ENCODE data around the gene RAPGEF4. TPM values are rescaled to one million over a fixed set of nuclear protein-coding genes. Genes with fewer than 3 reads are reported as not detected.

Gene RAPGEF4
- total RNA-seq (22.9 TPM), polyA plus RNA-seq (4.3 TPM)

DNA sequence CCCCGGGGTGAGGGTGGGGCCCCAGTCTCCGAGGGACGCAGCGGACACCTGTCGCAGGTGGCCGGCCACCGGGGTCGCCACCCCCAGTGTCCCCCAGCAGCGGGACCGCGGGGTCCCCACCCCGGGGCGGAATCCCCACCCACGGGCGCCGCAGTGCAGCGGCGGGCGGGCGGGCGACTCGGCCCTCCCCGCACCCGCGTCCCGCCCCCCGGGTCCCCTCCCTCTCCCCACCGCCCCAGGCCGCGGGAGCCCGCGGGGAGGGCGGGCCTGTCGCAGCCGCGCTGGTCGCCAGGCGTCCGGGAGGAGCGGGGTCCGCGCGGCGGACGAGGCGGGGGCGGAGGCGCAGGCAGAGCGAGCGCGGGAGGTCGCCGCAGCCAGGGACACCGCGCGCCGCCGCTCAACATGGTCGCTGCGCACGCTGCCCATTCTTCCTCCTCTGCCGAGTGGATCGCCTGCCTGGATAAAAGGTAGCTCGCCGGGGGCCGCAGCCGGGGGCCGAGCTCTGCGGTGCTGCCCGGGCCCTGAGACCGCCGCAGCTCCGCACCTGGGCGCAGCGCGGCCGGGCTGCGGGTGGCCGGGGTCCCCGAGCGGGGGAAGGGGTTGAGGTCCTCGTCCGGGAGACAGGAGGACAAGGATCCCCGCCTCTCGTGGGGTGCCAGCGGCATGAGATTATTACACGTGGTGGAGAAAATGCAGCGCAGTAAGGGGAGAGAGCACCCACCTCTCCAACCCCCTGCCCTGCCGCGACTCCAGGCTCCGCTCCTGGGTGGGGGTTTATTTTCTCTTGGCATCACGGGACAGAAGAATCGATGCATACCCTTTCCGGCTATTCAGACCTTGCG lies at the start of gene RAPGEF4:
Gene RAPGEF4 (plus strand): TSS at position 264 of the 842 bp plus-strand sequence. CDS start 139 bp downstream, at position 403.
- H3K4me3 ChIP-seq (ENCODE audit: low read depth, low read length), result peak within 1 kb of the TSS; percentile 61
- 2% methylated on average over 94 of the region's 95 CpGs for WGBS
- H3K4me1 ChIP-seq (ENCODE audit: insufficient read depth), result peaks cover 4% of the 10 kb centered on the region
- no peaks in the 10 kb centered on the region for H3K36me3 ChIP-seq (ENCODE audit: insufficient read depth)
- no peak for DNase-seq (ENCODE audit: extremely low spot score)
- H3K27ac ChIP-seq (ENCODE audit: low read depth), result no peak within 1 kb of the TSS

DNA sequence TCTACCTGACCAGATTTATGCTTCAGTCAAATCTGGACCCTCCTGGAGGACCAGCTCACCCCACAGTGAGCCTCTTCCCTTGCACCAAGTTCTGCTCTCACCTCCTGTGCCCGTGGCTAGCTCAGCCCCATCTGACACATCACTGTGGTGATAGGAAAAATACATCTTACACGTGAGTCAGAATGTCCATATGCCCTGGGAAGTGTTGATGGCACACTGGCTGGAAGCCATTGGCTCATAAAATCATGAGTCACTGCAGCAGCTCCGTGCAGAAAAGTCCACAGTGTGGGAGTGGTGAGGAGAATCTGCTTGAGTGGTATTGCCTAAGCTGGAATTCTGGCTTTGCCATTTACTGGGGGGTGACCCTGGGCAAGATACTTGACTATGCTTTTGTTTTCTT lies 42.6 kb upstream of the RAPGEF4 start:
- Histone ChIP-seq H3K4me3 (ENCODE audit: low read depth, low read length) (no peak overlapping the region), H3K4me1 (ENCODE audit: insufficient read depth) (no peaks in the 10 kb centered on the region), H3K27ac (ENCODE audit: low read depth) (no peak overlapping the region), H3K36me3 (ENCODE audit: insufficient read depth) (no peaks in the 10 kb centered on the region)
- DNase-seq (ENCODE audit: extremely low spot score), result peak; percentile 18
- 5% methylated on average over 3 of the region's 3 CpGs for WGBS

DNA sequence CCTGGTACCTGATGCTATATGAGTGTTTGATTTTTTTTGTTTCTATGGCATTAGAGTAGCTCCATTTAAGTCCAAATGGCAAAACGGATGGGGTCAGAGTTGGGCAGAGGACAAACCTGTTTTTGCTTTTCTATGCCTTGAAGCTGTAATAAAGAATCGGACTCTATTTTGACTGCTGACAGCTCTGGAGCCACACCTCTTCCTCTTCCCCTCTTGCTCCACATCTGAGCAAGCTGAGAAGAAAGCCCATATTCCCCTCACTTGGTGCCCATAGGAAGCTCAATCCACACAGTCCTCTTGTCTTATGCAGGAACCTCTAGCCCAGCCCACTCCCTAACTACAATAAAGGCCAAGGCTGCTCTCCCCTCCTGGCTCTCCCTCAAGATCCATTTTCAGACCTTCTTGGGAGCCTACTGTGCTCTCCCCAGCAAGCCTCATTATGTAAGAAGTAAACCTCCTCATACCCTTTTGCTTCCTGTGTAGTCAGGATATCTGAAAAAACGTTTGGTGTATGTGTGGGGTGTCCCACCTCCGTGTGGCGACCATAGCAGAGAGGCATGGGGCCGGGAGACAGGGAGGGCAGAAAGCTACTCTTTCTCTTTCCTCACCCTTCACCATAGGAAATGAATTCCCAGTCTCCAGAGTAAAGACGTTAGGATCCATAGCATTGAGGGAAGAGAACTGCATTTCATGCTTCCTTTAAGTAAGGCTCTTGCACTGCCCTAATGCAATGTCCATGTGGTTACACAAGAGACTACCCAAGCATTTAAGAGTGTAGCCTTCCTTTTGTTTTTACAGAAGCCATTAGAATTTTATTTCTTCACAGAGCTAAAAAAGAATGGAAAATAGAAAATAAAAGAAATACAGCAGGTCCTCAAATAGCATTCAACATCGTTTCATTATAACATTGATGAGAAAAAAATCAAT lies 41.9 kb upstream of the RAPGEF4 start:
- 70% methylated on average over 8 of the region's 8 CpGs for WGBS

DNA sequence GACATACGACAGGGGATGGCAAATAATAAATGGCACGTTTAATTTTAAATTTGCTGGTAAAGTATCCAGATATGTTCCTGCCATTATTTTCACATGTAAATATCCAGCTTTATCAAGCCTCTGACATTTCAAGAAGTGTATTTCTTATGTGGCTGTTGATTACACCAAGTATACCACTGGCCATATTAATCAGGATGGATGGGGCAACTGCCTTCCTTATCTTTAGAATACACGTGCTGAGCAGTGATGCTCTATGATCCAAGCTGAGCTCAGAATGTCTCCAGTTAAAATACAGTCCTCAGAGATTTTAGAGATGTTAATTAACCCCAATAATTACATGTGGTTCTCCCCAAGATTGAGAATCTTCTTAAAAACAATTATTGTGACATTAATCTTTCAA lies 38.3 kb upstream of the RAPGEF4 start:
- no peak overlapping the region for H3K27ac ChIP-seq (ENCODE audit: low read depth)
- H3K4me3 ChIP-seq (ENCODE audit: low read depth, low read length), result no peak overlapping the region
- 81% methylated on average over 3 of the region's 3 CpGs for WGBS
- H3K4me1 ChIP-seq (ENCODE audit: insufficient read depth), result no peaks in the 10 kb centered on the region
- no peaks in the 10 kb centered on the region for H3K36me3 ChIP-seq (ENCODE audit: insufficient read depth)
- DNase-seq (ENCODE audit: extremely low spot score), result no peak

More for the DNA sequence above, 41.9 kb upstream of the RAPGEF4 start:
- no peak for DNase-seq (ENCODE audit: extremely low spot score)
- no peak overlapping the region for H3K4me3 ChIP-seq (ENCODE audit: low read depth, low read length)
- no peaks in the 10 kb centered on the region for H3K4me1 ChIP-seq (ENCODE audit: insufficient read depth)
- no peaks in the 10 kb centered on the region for H3K36me3 ChIP-seq (ENCODE audit: insufficient read depth)
- H3K27ac ChIP-seq (ENCODE audit: low read depth), result no peak overlapping the region

DNA sequence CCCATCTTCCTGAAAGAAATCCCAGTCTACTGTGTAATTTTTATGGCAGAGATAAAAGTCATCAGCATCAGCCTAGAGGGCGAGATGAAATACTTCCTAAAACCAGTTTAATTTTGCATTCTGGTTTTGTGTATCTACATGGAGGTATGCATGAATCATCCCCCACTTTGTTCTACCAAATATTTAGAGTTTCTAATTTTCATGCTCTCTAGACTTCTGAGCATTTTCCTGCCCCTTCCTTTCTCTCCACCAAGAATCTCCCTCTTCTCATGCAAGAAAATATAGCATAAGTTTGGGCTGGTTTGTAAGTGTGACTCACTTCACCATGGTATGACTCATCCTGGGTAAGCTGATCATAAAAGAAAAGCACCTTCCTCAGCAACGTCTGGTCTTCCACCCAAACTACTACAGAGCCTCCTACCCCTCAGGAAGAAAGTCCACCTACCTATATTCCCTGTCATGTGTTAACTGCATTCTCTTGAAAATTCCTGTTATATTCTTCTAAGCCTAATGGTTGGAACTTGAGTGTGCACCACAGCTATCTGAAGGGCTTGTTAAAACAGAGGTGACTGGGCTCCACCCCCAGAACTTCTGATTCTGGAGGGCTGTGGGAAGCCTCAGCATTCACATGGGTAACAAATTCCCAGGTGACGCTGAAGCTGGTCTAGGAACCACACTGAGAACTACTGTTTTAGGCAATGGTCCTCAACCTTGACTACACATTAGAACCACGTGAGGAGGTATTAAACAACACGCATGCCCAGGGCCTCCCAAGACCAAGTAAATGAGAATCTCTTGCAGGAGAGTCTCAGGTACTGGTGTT lies 37.4 kb upstream of the RAPGEF4 start:
- no peaks in the 10 kb centered on the region for H3K36me3 ChIP-seq (ENCODE audit: insufficient read depth)
- DNase-seq (ENCODE audit: extremely low spot score), result no peak
- no peaks in the 10 kb centered on the region for H3K4me1 ChIP-seq (ENCODE audit: insufficient read depth)
- no peak overlapping the region for H3K4me3 ChIP-seq (ENCODE audit: low read depth, low read length)
- no peak overlapping the region for H3K27ac ChIP-seq (ENCODE audit: low read depth)
- WGBS, result 69% methylated on average over 5 of the region's 5 CpGs

DNA sequence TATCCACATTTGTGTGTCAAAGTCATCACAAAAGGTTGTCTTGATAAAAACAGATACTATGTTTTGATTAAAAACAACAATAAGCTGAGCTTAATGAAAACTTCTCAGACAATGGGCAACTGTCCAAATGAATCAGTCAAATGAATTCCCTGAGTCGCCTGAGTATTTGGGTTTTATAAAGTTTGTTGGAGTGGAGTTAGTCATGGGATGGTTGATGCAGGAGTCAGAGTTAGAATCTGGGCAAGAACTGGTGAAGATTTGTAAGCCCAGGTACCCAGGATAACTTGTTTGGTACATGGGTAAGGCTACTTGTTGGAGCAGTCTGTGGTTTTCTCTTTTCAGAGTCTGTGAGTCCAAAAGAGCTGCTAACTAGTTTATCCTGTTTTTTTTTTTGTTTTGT lies 34.4 kb upstream of the RAPGEF4 start:
- 58% methylated on average over 1 of the region's 1 CpG for WGBS
- Histone ChIP-seq H3K4me3 (ENCODE audit: low read depth, low read length) (no peak overlapping the region), H3K4me1 (ENCODE audit: insufficient read depth) (no peaks in the 10 kb centered on the region), H3K27ac (ENCODE audit: low read depth) (no peak overlapping the region), H3K36me3 (ENCODE audit: insufficient read depth) (no peaks in the 10 kb centered on the region)
- DNase-seq (ENCODE audit: extremely low spot score), result no peak

DNA sequence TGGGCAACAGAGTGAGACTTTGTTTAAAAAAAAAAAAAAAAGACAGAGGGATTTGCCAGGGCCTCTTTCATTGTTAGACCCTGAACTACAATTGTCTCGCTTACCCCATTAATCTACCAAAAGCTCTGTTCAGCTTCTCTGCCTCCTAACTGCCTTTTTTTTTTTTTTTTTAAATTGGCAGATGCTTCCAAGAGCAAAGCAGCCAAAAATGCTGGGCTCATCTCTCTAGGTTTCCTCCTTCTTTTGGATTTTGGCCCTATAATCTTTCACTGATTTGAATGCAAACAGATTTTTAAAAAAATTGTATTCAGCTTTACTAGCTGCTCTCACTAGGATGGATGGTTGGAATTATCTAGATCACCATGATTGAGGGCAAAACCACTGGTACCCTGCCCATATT lies 33.2 kb upstream of the RAPGEF4 start:
- DNase-seq (ENCODE audit: extremely low spot score), result peak; percentile 20
- 53% methylated on average over 1 of the region's 1 CpG for WGBS
- no peak overlapping the region for H3K4me3 ChIP-seq (ENCODE audit: low read depth, low read length)
- no peak overlapping the region for H3K27ac ChIP-seq (ENCODE audit: low read depth)
- no peaks in the 10 kb centered on the region for H3K36me3 ChIP-seq (ENCODE audit: insufficient read depth)
- H3K4me1 ChIP-seq (ENCODE audit: insufficient read depth), result no peaks in the 10 kb centered on the region

DNA sequence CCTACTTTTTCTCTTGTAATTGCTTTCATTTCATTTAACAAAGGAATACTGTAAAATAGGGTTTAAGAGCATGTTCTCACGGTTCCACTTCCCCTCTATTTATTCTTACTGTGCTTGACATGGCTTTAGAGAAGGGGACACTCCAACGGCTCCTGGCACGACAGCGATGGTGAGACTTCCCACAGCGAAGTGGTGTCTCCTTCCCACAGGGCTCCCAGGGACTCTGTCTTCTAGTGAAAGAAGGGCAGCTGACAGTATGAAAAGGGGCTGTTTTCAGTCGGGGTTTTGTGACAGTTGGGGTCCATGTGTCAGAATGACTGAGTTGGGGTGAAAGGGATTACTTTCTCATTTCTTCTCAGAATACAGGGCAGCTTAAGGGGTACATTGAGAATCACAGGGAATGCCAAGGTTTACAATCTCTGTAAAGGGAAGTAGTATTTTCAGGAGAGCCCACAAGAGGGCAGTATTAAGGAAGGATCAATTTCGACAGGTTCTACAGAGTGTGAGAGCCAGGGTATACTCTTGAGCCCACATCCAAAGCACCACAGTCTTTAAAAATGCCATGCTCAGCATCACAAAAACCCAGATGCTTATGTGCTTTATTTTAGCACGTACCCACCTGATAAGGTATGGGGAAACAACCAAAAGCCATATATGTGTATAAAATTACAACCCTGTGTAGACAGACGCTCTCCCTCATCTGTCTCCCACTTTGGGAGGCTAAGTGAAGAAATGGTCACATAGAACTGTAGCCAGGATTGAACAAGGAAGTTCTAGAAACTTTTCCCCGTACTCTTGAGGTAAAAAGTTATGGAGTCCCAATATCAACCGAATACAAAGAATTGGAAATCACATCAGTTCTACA lies 31.3 kb upstream of the RAPGEF4 start:
- no peaks in the 10 kb centered on the region for H3K36me3 ChIP-seq (ENCODE audit: insufficient read depth)
- H3K4me3 ChIP-seq (ENCODE audit: low read depth, low read length), result no peak overlapping the region
- DNase-seq (ENCODE audit: extremely low spot score), result no peak
- H3K27ac ChIP-seq (ENCODE audit: low read depth), result no peak overlapping the region
- 76% methylated on average over 11 of the region's 11 CpGs for WGBS
- no peaks in the 10 kb centered on the region for H3K4me1 ChIP-seq (ENCODE audit: insufficient read depth)

DNA sequence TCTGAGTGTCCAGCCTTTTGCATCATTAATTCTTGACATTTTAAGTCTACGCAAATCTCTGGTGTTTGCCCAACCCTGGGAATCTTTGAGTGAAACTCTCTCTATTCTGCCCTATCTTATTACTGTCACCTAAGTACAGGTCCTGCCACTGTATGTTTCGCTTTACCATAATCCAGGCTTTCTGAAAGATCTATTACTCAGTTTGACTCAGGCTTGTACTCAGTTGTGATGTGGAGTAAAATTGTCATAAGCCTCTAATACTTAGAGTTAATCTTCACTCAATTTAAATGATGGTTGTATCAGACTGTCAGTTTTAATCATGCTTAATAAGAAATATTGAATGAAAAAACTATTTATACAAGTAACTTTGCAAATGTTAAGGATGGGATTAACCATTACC lies 30.3 kb upstream of the RAPGEF4 start:
- WGBS, result 96% methylated on average over 2 of the region's 2 CpGs
- H3K4me3 ChIP-seq (ENCODE audit: low read depth, low read length), result no peak overlapping the region
- no peak overlapping the region for H3K27ac ChIP-seq (ENCODE audit: low read depth)
- H3K4me1 ChIP-seq (ENCODE audit: insufficient read depth), result no peaks in the 10 kb centered on the region
- no peak for DNase-seq (ENCODE audit: extremely low spot score)
- no peaks in the 10 kb centered on the region for H3K36me3 ChIP-seq (ENCODE audit: insufficient read depth)

DNA sequence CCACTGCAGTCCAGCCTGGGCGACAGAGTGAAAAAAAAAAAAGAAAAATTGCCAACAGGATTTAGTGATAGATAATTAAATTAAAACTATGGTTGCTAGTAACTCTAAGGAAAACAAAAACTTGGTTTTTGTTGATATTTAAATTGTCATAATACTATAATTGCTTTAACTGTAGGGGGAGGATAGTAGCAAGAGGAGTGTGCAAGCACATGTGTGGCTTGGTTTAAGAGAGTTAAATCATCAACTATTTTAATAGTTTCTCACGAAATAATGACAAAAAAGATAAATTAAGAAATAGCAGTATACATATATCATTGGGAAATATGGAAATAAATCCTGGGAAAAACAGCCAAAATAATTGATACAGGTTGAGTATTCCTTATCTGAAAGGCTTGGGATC lies 27.4 kb upstream of the RAPGEF4 start:
- Histone ChIP-seq H3K36me3 (ENCODE audit: insufficient read depth) (no peaks in the 10 kb centered on the region), H3K27ac (ENCODE audit: low read depth) (no peak overlapping the region), H3K4me3 (ENCODE audit: low read depth, low read length) (no peak overlapping the region), H3K4me1 (ENCODE audit: insufficient read depth) (no peaks in the 10 kb centered on the region)
- 88% methylated on average over 2 of the region's 2 CpGs for WGBS
- no peak for DNase-seq (ENCODE audit: extremely low spot score)

DNA sequence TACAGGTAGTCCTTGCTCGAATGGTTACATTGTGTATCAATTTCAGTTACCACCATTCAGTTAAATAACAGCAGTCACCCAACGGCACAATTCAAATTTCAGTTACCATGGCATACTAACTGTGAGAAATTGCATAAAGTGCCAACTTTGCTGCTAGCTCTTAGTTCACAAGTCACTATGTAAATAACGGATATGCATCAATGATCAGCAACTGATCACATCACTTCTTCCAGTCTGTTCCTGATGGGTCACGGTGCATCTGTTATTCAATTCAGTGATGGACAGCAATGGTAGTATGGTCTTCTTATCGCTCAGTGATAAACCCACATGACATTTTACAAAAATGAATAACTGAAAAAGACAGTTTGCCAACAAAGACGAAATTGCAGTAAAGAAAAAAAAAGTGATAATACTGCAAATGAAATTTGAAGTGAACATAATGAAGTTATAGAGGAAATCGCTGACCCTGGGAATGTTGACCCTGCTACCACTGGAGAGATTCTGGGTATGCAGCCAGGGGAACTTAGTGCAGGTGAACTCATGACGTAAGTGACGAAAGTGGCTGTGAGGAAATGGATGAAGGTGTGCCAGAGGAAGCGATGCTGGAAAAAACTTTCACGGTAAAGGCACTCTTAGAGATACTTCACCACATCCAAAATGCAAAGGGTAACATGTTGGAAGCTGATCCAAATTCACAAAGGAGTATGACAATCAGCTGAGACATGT lies 25.9 kb upstream of the RAPGEF4 start:
- H3K36me3 ChIP-seq (ENCODE audit: insufficient read depth), result no peaks in the 10 kb centered on the region
- no peak overlapping the region for H3K4me3 ChIP-seq (ENCODE audit: low read depth, low read length)
- no peak overlapping the region for H3K27ac ChIP-seq (ENCODE audit: low read depth)
- DNase-seq (ENCODE audit: extremely low spot score), result no peak
- 83% methylated on average over 11 of the region's 11 CpGs for WGBS
- H3K4me1 ChIP-seq (ENCODE audit: insufficient read depth), result no peaks in the 10 kb centered on the region

DNA sequence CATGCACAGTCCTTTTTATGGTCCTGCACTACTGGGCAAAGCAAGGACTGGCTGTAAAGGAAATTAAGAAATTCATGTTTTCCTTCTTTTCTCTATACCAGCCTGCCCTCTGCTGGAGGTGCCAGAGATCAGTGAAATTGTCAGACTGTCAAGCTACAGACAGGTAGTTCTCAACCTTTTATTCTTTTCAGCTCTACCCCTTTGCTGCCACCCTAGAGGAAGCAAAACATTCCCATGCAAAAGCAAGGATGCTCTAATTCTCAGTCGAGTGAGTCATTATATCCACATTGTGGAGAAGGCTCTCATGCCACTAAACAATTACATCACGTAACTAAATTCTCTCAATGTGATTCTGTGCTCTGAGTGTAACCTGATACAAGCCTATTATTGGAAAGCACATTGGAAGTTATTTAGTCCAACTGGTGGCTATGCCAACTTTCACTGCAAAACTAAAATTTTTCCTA lies 25.0 kb upstream of the RAPGEF4 start:
- H3K4me3 ChIP-seq (ENCODE audit: low read depth, low read length), result no peak overlapping the region
- H3K4me1 ChIP-seq (ENCODE audit: insufficient read depth), result no peaks in the 10 kb centered on the region
- no peak overlapping the region for H3K27ac ChIP-seq (ENCODE audit: low read depth)
- no peaks in the 10 kb centered on the region for H3K36me3 ChIP-seq (ENCODE audit: insufficient read depth)
- WGBS, result 16% methylated on average over 2 of the region's 2 CpGs
- no peak for DNase-seq (ENCODE audit: extremely low spot score)
